Peyer's patch (tissue), 4 donors: ENCODE results near the gene MRPL39.

Source experiments
- CTCF ChIP-seq, 6 experiments: fragments of 450-650 bp in 4 of 6; fragments of 200-600 bp in 2 of 6; sonication (generic) in 1 of 6; IDR thresholded peaks; one replicate each; pipeline ENCODE4 v1.5.1; 2017 to 2019; ENCODE audit warnings: antibody characterized with exemption in 6 of 6, mild to moderate bottlenecking in 3 of 6, moderate library complexity in 1 of 6
- POLR2A ChIP-seq, 2 donors: fragments of 450-650 bp; IDR thresholded peaks; one replicate each; pipeline ENCODE4 v1.5.1; 2017; ENCODE audit warnings: antibody characterized with exemption in 2 of 2, mild to moderate bottlenecking in 2 of 2, moderate library complexity in 2 of 2

- TF ChIP-seq CTCF (IDR thresholded peaks at IDR 0.05) (no peak), POLR2A (IDR thresholded peaks at IDR 0.05) (no peak)
Observed at GRCh38 chr21:25584833-25585676, 22.2 kb downstream of the MRPL39 start.
